ENCODE data around the gene ZNF124. TPM values are rescaled to one million over a fixed set of nuclear protein-coding genes. Genes with fewer than 3 reads are reported as not detected.
"Not testable (repeated sequence)": the region's sequence is repeated elsewhere in the genome, so short reads cannot be mapped to it uniquely, and the experiment has no call there.

Gene ZNF124
- total RNA-seq, 2 experiments from 2014 or later, result 10.6 to 11.8 TPM

- intact Hi-C loops (cut with micrococcal nuclease), result no loop called here
- Mint-ChIP-seq H3K27me3 (ENCODE audit: low read depth) (no peaks in the 10 kb centered on the region), H3K27ac (no peak overlapping the region), H3K4me3 (no peak overlapping the region), H3K9me3 (peaks cover 75% of the 10 kb centered on the region), H3K4me1 (ENCODE audit: low read depth) (peaks cover 29% of the 10 kb centered on the region), H3K36me3 (ENCODE audit: low read depth) (peaks cover 77% of the 10 kb centered on the region)
- CTCF ChIA-PET, result no interaction called here
- no peak for DNase-seq
Measured at GRCh38 chr1:247164694-247165093, 7.1 kb downstream of the ZNF124 start.

GRCh38 chr1:247156787-247157232 lies 15.0 kb downstream of the ZNF124 start:
- Mint-ChIP-seq H3K27ac (no peak overlapping the region), H3K9me3 (peaks cover 72% of the 10 kb centered on the region), H3K36me3 (ENCODE audit: low read depth) (peaks cover 86% of the 10 kb centered on the region), H3K4me1 (ENCODE audit: low read depth) (no peaks in the 10 kb centered on the region), H3K27me3 (ENCODE audit: low read depth) (no peaks in the 10 kb centered on the region), H3K4me3 (no peak overlapping the region)
- CTCF ChIA-PET, result no interaction called here
- intact Hi-C loops (cut with micrococcal nuclease), result no loop called here
- DNase-seq, result no peak

- H3K4me3 Mint-ChIP-seq, result no peak overlapping the region
- CTCF ChIA-PET, result no interaction called here
Measured at GRCh38 chr1:247147781-247148180, 24.0 kb downstream of the ZNF124 start.

GRCh38 chr1:247147120-247147519 lies 24.7 kb downstream of the ZNF124 start:
- Mint-ChIP-seq H3K9me3 (peaks cover 55% of the 10 kb centered on the region), H3K36me3 (ENCODE audit: low read depth) (peaks cover 79% of the 10 kb centered on the region)
- DNase-seq; H3K4me3 Mint-ChIP-seq; H3K4me1 Mint-ChIP-seq (ENCODE audit: low read depth); H3K27me3 Mint-ChIP-seq (ENCODE audit: low read depth); intact Hi-C loops (cut with micrococcal nuclease); H3K27ac Mint-ChIP-seq: not testable (repeated sequence)
- CTCF ChIA-PET, result interaction anchor here (1.2 kb wide), 1 partner anchor 12 kb away, joined by 5 read pairs; no protein-coding TSS in a partner anchor

More at GRCh38 chr1:247147781-247148180, 24.0 kb downstream of the ZNF124 start:
- Mint-ChIP-seq H3K4me1 (ENCODE audit: low read depth) (no peaks in the 10 kb centered on the region), H3K36me3 (ENCODE audit: low read depth) (peaks cover 81% of the 10 kb centered on the region), H3K27ac (no peak overlapping the region), H3K27me3 (ENCODE audit: low read depth) (no peaks in the 10 kb centered on the region), H3K9me3 (peaks cover 56% of the 10 kb centered on the region)
- intact Hi-C loops (cut with micrococcal nuclease), result no loop called here
- no peak for DNase-seq

- Mint-ChIP-seq H3K27me3 (ENCODE audit: low read depth) (no peaks in the 10 kb centered on the region), H3K36me3 (ENCODE audit: low read depth) (peaks cover 80% of the 10 kb centered on the region), H3K9me3 (peaks cover 53% of the 10 kb centered on the region), H3K4me3 (no peak overlapping the region), H3K4me1 (ENCODE audit: low read depth) (no peaks in the 10 kb centered on the region), H3K27ac (no peak overlapping the region)
- CTCF ChIA-PET, result interaction anchor here (0.7 to 1.2 kb wide), 2 partner anchors 12 to 14 kb away, joined by 3 to 5 read pairs; no protein-coding TSS in a partner anchor
- intact Hi-C loops (cut with micrococcal nuclease), result no loop called here
- no peak for DNase-seq
Measured at GRCh38 chr1:247146671-247147070, 25.1 kb downstream of the ZNF124 start.

GRCh38 chr1:247145279-247145678 lies 26.5 kb downstream of the ZNF124 start:
- Mint-ChIP-seq H3K27me3 (ENCODE audit: low read depth) (no peaks in the 10 kb centered on the region), H3K4me3 (no peak overlapping the region), H3K4me1 (ENCODE audit: low read depth) (no peaks in the 10 kb centered on the region), H3K27ac (no peak overlapping the region), H3K9me3 (peaks cover 58% of the 10 kb centered on the region), H3K36me3 (ENCODE audit: low read depth) (peaks cover 83% of the 10 kb centered on the region)
- DNase-seq, result no peak
- intact Hi-C loops (cut with micrococcal nuclease), result no loop called here
- CTCF ChIA-PET, result interaction anchor here (0.7 kb wide), 1 partner anchor 464 kb away, joined by 3 read pairs; no protein-coding TSS in a partner anchor

- H3K27ac Mint-ChIP-seq; H3K4me1 Mint-ChIP-seq (ENCODE audit: low read depth); H3K4me3 Mint-ChIP-seq; CTCF ChIA-PET; DNase-seq; intact Hi-C loops (cut with micrococcal nuclease); H3K27me3 Mint-ChIP-seq (ENCODE audit: low read depth): not testable (repeated sequence)
- peaks cover 75% of the 10 kb centered on the region for H3K9me3 Mint-ChIP-seq
- peaks cover 69% of the 10 kb centered on the region for H3K36me3 Mint-ChIP-seq (ENCODE audit: low read depth)
Measured at GRCh38 chr1:247139557-247139956, 32.3 kb downstream of the ZNF124 start.

- intact Hi-C loops (cut with micrococcal nuclease), result no loop called here
- Mint-ChIP-seq H3K9me3 (peaks cover 53% of the 10 kb centered on the region), H3K36me3 (ENCODE audit: low read depth) (peaks cover 57% of the 10 kb centered on the region), H3K4me3 (no peak overlapping the region), H3K27ac (no peak overlapping the region), H3K4me1 (ENCODE audit: low read depth) (peaks cover 6% of the 10 kb centered on the region), H3K27me3 (ENCODE audit: low read depth) (no peaks in the 10 kb centered on the region)
- no peak for DNase-seq
- CTCF ChIA-PET, result interaction anchor here (0.6 kb wide), 1 partner anchor 55 kb away, joined by 3 read pairs; no protein-coding TSS in a partner anchor
Measured at GRCh38 chr1:247131236-247131635, 40.6 kb downstream of the ZNF124 start.

GRCh38 chr1:247127519-247128282 lies 44.1 kb downstream of the ZNF124 start:
- H3K4me1 Mint-ChIP-seq (ENCODE audit: low read depth); CTCF ChIA-PET; DNase-seq; H3K27ac Mint-ChIP-seq; H3K27me3 Mint-ChIP-seq (ENCODE audit: low read depth): not testable (repeated sequence)
- intact Hi-C loops (cut with micrococcal nuclease), result loop anchor here (1.0 kb wide), 1 partner anchor 49 kb away; the partner anchor contains the start of gene ZNF670
- Mint-ChIP-seq H3K9me3 (peaks cover 24% of the 10 kb centered on the region), H3K4me3 (peak overlapping the region; percentile 82), H3K36me3 (ENCODE audit: low read depth) (peaks cover 29% of the 10 kb centered on the region)

GRCh38 chr1:247126601-247127000 lies 45.2 kb downstream of the ZNF124 start:
- DNase-seq; H3K4me1 Mint-ChIP-seq (ENCODE audit: low read depth); H3K4me3 Mint-ChIP-seq; H3K27ac Mint-ChIP-seq; intact Hi-C loops (cut with micrococcal nuclease); H3K27me3 Mint-ChIP-seq (ENCODE audit: low read depth); CTCF ChIA-PET: not testable (repeated sequence)
- H3K9me3 Mint-ChIP-seq, result peaks cover 17% of the 10 kb centered on the region
- peaks cover 19% of the 10 kb centered on the region for H3K36me3 Mint-ChIP-seq (ENCODE audit: low read depth)

GRCh38 chr1:247126166-247126565 lies 45.7 kb downstream of the ZNF124 start:
- H3K27me3 Mint-ChIP-seq (ENCODE audit: low read depth); H3K4me3 Mint-ChIP-seq; intact Hi-C loops (cut with micrococcal nuclease); CTCF ChIA-PET; H3K27ac Mint-ChIP-seq; H3K4me1 Mint-ChIP-seq (ENCODE audit: low read depth); DNase-seq: not testable (repeated sequence)
- Mint-ChIP-seq H3K9me3 (peaks cover 17% of the 10 kb centered on the region), H3K36me3 (ENCODE audit: low read depth) (peaks cover 15% of the 10 kb centered on the region)

GRCh38 chr1:247121382-247121781 lies 50.4 kb downstream of the ZNF124 start:
- peaks cover 6% of the 10 kb centered on the region for H3K9me3 Mint-ChIP-seq
- H3K27ac Mint-ChIP-seq, result no peak overlapping the region
- no peaks in the 10 kb centered on the region for H3K27me3 Mint-ChIP-seq (ENCODE audit: low read depth)
- CTCF ChIA-PET, result no interaction called here
- no peaks in the 10 kb centered on the region for H3K4me1 Mint-ChIP-seq (ENCODE audit: low read depth)
- no peak for DNase-seq
- intact Hi-C loops (cut with micrococcal nuclease), result no loop called here
- H3K4me3 Mint-ChIP-seq, result no peak overlapping the region
- peaks cover 2% of the 10 kb centered on the region for H3K36me3 Mint-ChIP-seq (ENCODE audit: low read depth)

- H3K36me3 Mint-ChIP-seq (ENCODE audit: low read depth); H3K27me3 Mint-ChIP-seq (ENCODE audit: low read depth); DNase-seq; intact Hi-C loops (cut with micrococcal nuclease); H3K9me3 Mint-ChIP-seq; CTCF ChIA-PET; H3K4me1 Mint-ChIP-seq (ENCODE audit: low read depth); H3K27ac Mint-ChIP-seq; H3K4me3 Mint-ChIP-seq: not testable (repeated sequence)
Measured at GRCh38 chr1:247120408-247120668, 51.5 kb downstream of the ZNF124 start.
